ENCODE results near the gene CLEC9A. TPM values are rescaled to one million over a fixed set of nuclear protein-coding genes. Genes with fewer than 3 reads are reported as not detected.
"Not testable (repeated sequence)": the region's sequence is repeated elsewhere in the genome, so short reads cannot be mapped to it uniquely, and the experiment has no call there.

Gene CLEC9A
- total and polyA plus RNA-seq, 4 experiments from 2014 or later: not detected

DNA sequence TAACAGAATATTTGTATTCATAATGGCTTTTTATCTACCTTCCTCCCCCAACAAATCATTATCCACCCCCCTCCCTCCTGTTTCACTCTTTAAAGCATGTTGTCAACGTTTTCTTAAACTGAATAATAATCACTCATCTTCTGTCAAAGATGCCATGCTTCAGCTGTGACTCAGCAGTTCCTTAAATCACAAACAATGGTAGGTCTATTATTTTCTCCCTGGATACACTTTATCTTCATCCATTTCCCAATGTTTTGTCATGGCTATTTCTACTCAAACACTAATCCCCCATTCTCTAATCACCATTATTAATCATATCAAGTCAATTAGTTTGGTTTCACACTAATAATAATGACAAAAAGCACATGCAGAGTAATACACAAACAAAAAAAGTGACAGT is 13.6 kb upstream of the CLEC9A start:
- Histone ChIP-seq H3K27ac (ENCODE audit: low read depth, low read length) (no peak overlapping the region), H3K36me3 (ENCODE audit: insufficient read depth, low read length) (no peaks in the 10 kb centered on the region), H3K9me3 (ENCODE audit: control insufficient read depth in 1 of 2, low read length in 2 of 2) (no peaks in the 10 kb centered on the region), H3K4me3 (ENCODE audit: low read length in 2 of 2) (no peak overlapping the region), H3K4me1 (ENCODE audit: insufficient read depth, low read length) (no peaks in the 10 kb centered on the region), H3K27me3 (ENCODE audit: insufficient read depth, low read length) (peaks cover 5% of the 10 kb centered on the region)
- ChIA-PET POLR2A (ENCODE audit: partially characterized antibody) (interaction anchor here (0.7 kb wide), 1 partner anchor 249 kb away, joined by 4 read pairs; no protein-coding TSS in a partner anchor), CTCF (ENCODE audit: partially characterized antibody) (no interaction called here)
- Mint-ChIP-seq H3K9me3 (peaks cover 0 to 2% (median 0%) of the 10 kb centered on the region in 8 donors), H3K4me3 (no peak overlapping the region), H3K27me3 (peaks cover 4 to 17% of the 10 kb centered on the region in 2 donors), H3K36me3 (no peaks in the 10 kb centered on the region), H3K4me1 (no peaks in the 10 kb centered on the region), H3K27ac (no peak overlapping the region)
- intact Hi-C loops (cut with micrococcal nuclease): no loop called here
- DNase-seq: no peak

DNA sequence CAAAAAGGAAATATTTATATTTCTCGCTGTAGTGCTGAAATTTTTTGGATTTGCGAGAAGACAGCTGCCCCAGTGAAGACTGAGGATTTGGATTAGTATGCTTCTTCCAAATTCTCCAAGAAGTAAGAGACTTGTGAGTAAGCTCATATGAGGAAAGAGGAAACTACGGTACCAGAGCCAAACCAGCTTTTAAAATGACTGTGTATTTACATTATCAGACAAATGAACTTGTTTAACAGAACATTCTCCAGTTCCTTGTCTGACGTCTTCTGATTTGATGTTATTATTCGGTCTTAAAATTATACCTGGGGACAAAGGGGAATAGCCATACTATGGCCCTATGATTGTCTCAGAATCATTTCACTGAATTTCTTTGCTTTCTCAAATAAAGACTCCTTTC is 12.1 kb upstream of the CLEC9A start:
- Histone ChIP-seq H3K4me3 (ENCODE audit: low read length in 2 of 2) (no peak overlapping the region), H3K9me3 (ENCODE audit: control insufficient read depth in 1 of 2, low read length in 2 of 2) (no peaks in the 10 kb centered on the region), H3K4me1 (ENCODE audit: insufficient read depth, low read length) (no peaks in the 10 kb centered on the region), H3K27ac (ENCODE audit: low read depth, low read length) (no peak overlapping the region), H3K36me3 (ENCODE audit: insufficient read depth, low read length) (no peaks in the 10 kb centered on the region), H3K27me3 (ENCODE audit: insufficient read depth, low read length) (no peaks in the 10 kb centered on the region)
- intact Hi-C loops (cut with micrococcal nuclease): no loop called here
- Mint-ChIP-seq H3K4me3 (no peak overlapping the region), H3K27ac (no peak overlapping the region), H3K4me1 (no peaks in the 10 kb centered on the region), H3K9me3 (peaks cover 0 to 2% (median 0%) of the 10 kb centered on the region in 8 donors), H3K27me3 (peaks cover 0 to 11% of the 10 kb centered on the region in 2 donors), H3K36me3 (no peaks in the 10 kb centered on the region)
- CTCF ChIA-PET (ENCODE audit: partially characterized antibody): no interaction called here
- DNase-seq: no peak
- POLR2A ChIA-PET (ENCODE audit: partially characterized antibody): no interaction called here

DNA sequence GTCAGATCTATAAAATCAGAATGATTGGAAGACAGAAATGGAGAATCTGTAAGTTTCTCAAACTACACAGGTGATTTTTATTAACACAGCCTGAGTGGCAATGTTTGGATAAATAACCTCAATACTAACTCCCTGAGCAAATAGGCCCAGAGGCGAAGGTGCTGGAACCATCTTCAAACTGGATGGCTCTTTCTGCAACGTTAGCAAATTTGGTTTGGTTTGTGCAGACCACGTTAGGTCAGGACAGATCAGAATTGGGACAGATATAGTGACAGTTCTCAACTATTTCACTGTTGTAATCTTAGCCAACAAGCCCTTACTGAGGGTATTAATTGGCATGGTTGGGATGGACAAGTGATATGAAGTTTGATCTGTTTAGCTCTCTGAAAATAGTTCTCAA is 9.1 kb upstream of the CLEC9A start:
- Histone ChIP-seq H3K4me3 (ENCODE audit: low read length in 2 of 2) (no peak overlapping the region), H3K27me3 (ENCODE audit: insufficient read depth, low read length) (no peaks in the 10 kb centered on the region), H3K9me3 (ENCODE audit: control insufficient read depth in 1 of 2, low read length in 2 of 2) (no peaks in the 10 kb centered on the region), H3K4me1 (ENCODE audit: insufficient read depth, low read length) (no peaks in the 10 kb centered on the region), H3K36me3 (ENCODE audit: insufficient read depth, low read length) (no peaks in the 10 kb centered on the region), H3K27ac (ENCODE audit: low read depth, low read length) (no peak overlapping the region)
- H3K36me3 Mint-ChIP-seq: no peaks in the 10 kb centered on the region
- H3K4me1 Mint-ChIP-seq: no peaks in the 10 kb centered on the region
- H3K4me3 Mint-ChIP-seq: no peak overlapping the region
- ChIA-PET POLR2A (ENCODE audit: partially characterized antibody) (no interaction called here), CTCF (ENCODE audit: partially characterized antibody) (interaction anchor here (0.6 kb wide), 1 partner anchor 11 kb away, joined by 3 read pairs; the partner anchor contains the start of gene CLEC12B)
- no peak for DNase-seq
- intact Hi-C loops (cut with micrococcal nuclease): no loop called here
- peaks cover 2 to 8% of the 10 kb centered on the region in 2 donors for H3K27me3 Mint-ChIP-seq
- no peak overlapping the region for H3K27ac Mint-ChIP-seq
- peaks cover 0 to 2% (median 0%) of the 10 kb centered on the region in 8 donors for H3K9me3 Mint-ChIP-seq

DNA sequence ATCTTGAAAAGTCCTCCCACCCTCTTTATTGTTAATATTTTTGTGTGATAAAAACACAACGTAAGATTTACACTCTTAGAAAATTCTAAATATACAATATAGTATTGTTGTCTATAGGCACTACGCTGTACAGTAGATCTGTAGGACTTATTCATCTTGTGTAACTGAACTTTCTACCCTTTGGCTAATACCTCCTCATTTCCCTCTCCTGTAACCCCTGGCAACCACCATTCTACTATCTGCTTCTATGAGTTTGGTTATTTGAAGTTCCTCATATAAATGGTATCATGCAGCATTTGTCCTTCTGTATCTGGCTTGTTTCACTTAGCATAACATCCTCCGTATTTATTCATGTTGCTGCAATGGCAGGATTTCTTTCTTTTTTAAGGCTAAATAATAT is 5.2 kb upstream of the CLEC9A start:
- Mint-ChIP-seq H3K36me3 (no peaks in the 10 kb centered on the region), H3K4me3 (no peak overlapping the region), H3K27me3 (peaks cover 2 to 8% of the 10 kb centered on the region in 2 donors), H3K27ac (no peak overlapping the region), H3K4me1 (no peaks in the 10 kb centered on the region), H3K9me3 (peaks cover 0 to 2% (median 0%) of the 10 kb centered on the region in 8 donors)
- CTCF ChIA-PET (ENCODE audit: partially characterized antibody): interaction anchor here (0.9 kb wide), 1 partner anchor 14 kb away, joined by 3 read pairs; no protein-coding TSS in a partner anchor
- intact Hi-C loops (cut with micrococcal nuclease): no loop called here
- Histone ChIP-seq H3K4me1 (ENCODE audit: insufficient read depth, low read length) (no peaks in the 10 kb centered on the region), H3K4me3 (ENCODE audit: low read length in 2 of 2) (no peak overlapping the region), H3K36me3 (ENCODE audit: insufficient read depth, low read length) (no peaks in the 10 kb centered on the region), H3K9me3 (ENCODE audit: control insufficient read depth in 1 of 2, low read length in 2 of 2) (no peaks in the 10 kb centered on the region), H3K27me3 (ENCODE audit: insufficient read depth, low read length) (no peaks in the 10 kb centered on the region), H3K27ac (ENCODE audit: low read depth, low read length) (no peak overlapping the region)
- POLR2A ChIA-PET (ENCODE audit: partially characterized antibody): no interaction called here
- DNase-seq: no peak

DNA sequence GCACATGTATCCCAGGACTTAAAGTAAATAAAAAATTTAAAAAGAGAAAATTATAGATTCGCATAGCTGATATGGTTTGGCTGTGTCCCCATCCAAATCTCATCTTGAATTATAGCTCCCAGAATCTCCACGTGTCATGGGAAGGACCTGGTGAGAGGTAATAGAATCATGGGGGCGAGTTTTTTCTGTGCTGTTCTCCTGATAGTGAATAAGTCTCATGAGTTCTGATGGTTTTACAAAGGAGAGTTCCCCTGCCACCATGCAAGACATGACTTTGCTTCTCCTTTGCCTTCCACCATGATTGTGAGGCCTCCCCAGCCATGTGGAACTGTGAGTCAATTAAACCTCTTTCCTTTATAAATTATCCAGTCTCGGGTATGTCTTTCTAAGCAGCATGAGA is 3.8 kb upstream of the CLEC9A start:
- H3K27me3 Mint-ChIP-seq; H3K36me3 ChIP-seq (ENCODE audit: insufficient read depth, low read length); H3K27ac Mint-ChIP-seq; H3K4me1 ChIP-seq (ENCODE audit: insufficient read depth, low read length); H3K9me3 Mint-ChIP-seq; H3K27ac ChIP-seq (ENCODE audit: low read depth, low read length); H3K4me3 Mint-ChIP-seq; H3K36me3 Mint-ChIP-seq; POLR2A ChIA-PET (ENCODE audit: partially characterized antibody); H3K4me3 ChIP-seq (ENCODE audit: low read length in 2 of 2); DNase-seq; H3K27me3 ChIP-seq (ENCODE audit: insufficient read depth, low read length); H3K9me3 ChIP-seq (ENCODE audit: control insufficient read depth in 1 of 2, low read length in 2 of 2); CTCF ChIA-PET (ENCODE audit: partially characterized antibody); intact Hi-C loops (cut with micrococcal nuclease); H3K4me1 Mint-ChIP-seq: not testable (repeated sequence)

DNA sequence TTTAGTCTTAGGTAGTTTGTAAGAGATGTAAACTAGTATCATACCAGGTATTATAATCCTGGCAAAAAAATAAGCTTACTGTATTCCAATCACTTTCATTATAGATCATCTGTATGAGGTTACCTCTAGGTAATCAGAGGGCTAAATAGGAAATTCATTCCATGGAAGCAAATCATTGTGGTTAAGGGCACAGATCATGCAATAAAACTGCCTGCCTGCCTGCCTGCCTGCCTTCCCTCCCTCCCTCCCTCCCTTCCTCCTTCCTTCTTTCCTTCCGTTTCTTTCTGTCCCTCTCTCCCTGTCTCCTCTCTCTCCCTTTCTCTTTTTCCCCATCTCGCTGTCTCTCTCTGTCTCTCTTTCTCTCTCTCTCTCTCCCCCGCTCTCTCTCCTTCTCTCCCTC is 3.2 kb upstream of the CLEC9A start:
- Histone ChIP-seq H3K36me3 (ENCODE audit: insufficient read depth, low read length) (no peaks in the 10 kb centered on the region), H3K27me3 (ENCODE audit: insufficient read depth, low read length) (no peaks in the 10 kb centered on the region), H3K4me1 (ENCODE audit: insufficient read depth, low read length) (no peaks in the 10 kb centered on the region), H3K27ac (ENCODE audit: low read depth, low read length) (no peak overlapping the region), H3K4me3 (ENCODE audit: low read length in 2 of 2) (no peak overlapping the region), H3K9me3 (ENCODE audit: control insufficient read depth in 1 of 2, low read length in 2 of 2) (no peaks in the 10 kb centered on the region)
- no peak overlapping the region for H3K27ac Mint-ChIP-seq
- H3K9me3 Mint-ChIP-seq: no peaks in the 10 kb centered on the region
- DNase-seq: no peak
- no peak overlapping the region for H3K4me3 Mint-ChIP-seq
- ChIA-PET CTCF (ENCODE audit: partially characterized antibody) (no interaction called here), POLR2A (ENCODE audit: partially characterized antibody) (no interaction called here)
- no peaks in the 10 kb centered on the region for H3K4me1 Mint-ChIP-seq
- intact Hi-C loops (cut with micrococcal nuclease): no loop called here
- no peaks in the 10 kb centered on the region for H3K36me3 Mint-ChIP-seq
- H3K27me3 Mint-ChIP-seq: peaks cover 2 to 10% of the 10 kb centered on the region in 2 donors

DNA sequence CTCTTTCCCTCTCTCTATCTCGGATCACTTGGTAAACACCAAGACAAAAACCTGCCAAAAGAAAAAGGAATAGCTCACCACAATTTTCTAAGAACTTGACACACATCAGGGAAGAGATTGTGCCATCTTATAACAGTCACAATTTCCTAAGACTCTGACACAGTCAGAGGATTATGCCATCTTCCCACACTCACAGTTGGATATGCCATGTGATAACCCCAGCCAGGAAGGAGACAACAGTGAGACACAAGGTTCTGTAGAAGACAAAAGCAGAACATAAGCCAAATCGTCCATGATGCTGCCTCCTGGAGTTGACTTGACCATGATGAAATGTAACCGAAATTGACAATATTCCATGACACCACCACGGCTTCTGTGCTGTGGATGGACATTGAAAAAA is 2.8 kb upstream of the CLEC9A start:
- intact Hi-C loops (cut with micrococcal nuclease): no loop called here
- ChIA-PET POLR2A (ENCODE audit: partially characterized antibody) (no interaction called here), CTCF (ENCODE audit: partially characterized antibody) (no interaction called here)
- Histone ChIP-seq H3K4me1 (ENCODE audit: insufficient read depth, low read length) (no peaks in the 10 kb centered on the region), H3K36me3 (ENCODE audit: insufficient read depth, low read length) (no peaks in the 10 kb centered on the region), H3K27ac (ENCODE audit: low read depth, low read length) (no peak overlapping the region), H3K27me3 (ENCODE audit: insufficient read depth, low read length) (no peaks in the 10 kb centered on the region), H3K4me3 (ENCODE audit: low read length in 2 of 2) (no peak overlapping the region), H3K9me3 (ENCODE audit: control insufficient read depth in 1 of 2, low read length in 2 of 2) (no peaks in the 10 kb centered on the region)
- no peak for DNase-seq
- Mint-ChIP-seq H3K36me3 (no peaks in the 10 kb centered on the region), H3K9me3 (no peaks in the 10 kb centered on the region), H3K4me3 (no peak overlapping the region), H3K27ac (no peak overlapping the region), H3K27me3 (peaks cover 4 to 10% of the 10 kb centered on the region in 2 donors), H3K4me1 (no peaks in the 10 kb centered on the region)

DNA sequence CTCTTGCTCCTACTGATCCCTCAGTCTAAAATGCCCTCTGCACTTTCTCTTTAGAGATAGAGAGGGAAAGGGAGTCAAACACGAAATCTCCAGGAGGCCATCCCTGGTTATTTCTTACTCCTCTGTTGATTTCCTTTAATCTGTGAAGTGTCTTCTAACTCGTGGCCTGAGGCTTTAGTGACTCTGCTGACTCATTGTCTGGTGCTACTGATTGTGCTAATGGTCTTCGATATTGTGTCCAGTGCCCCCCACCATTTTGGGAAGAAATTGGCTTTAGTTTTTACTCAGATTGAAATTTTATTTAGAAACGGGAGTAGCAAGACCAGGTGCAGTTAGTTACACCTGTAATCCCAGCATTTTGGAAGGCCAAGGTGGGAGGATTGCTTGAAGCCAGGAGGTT is 839 bp downstream of the CLEC9A start:
- H3K4me3 ChIP-seq (ENCODE audit: low read length in 2 of 2): no peak overlapping the region
- H3K4me3 Mint-ChIP-seq: no peak overlapping the region
- no peaks in the 10 kb centered on the region for H3K36me3 Mint-ChIP-seq
- ChIA-PET CTCF (ENCODE audit: partially characterized antibody) (no interaction called here), POLR2A (ENCODE audit: partially characterized antibody) (no interaction called here)
- no peaks in the 10 kb centered on the region for H3K4me1 Mint-ChIP-seq
- H3K9me3 Mint-ChIP-seq: peaks cover 0 to 1% (median 0%) of the 10 kb centered on the region in 8 donors
- H3K27me3 ChIP-seq (ENCODE audit: insufficient read depth, low read length): no peaks in the 10 kb centered on the region
- no peaks in the 10 kb centered on the region for H3K9me3 ChIP-seq (ENCODE audit: control insufficient read depth in 1 of 2, low read length in 2 of 2)
- peaks cover 5 to 7% of the 10 kb centered on the region in 2 donors for H3K27me3 Mint-ChIP-seq
- H3K27ac Mint-ChIP-seq: no peak overlapping the region
- H3K27ac ChIP-seq (ENCODE audit: low read depth, low read length): no peak overlapping the region
- intact Hi-C loops (cut with micrococcal nuclease): no loop called here
- H3K4me1 ChIP-seq (ENCODE audit: insufficient read depth, low read length): no peaks in the 10 kb centered on the region
- DNase-seq: no peak
- H3K36me3 ChIP-seq (ENCODE audit: insufficient read depth, low read length): no peaks in the 10 kb centered on the region
